ENCODE data around the gene DHRS12. TPM values are rescaled to one million over a fixed set of nuclear protein-coding genes. Genes with fewer than 3 reads are reported as not detected.

The DHRS12 gene
- polyA plus RNA-seq, 1 experiment = 5.6 TPM

GRCh38 chr13:51807041-51807440 lies 3.1 kb upstream of the DHRS12 start:
- H3K4me3 ChIP-seq (ENCODE audit: low read depth, low read length) = no peak overlapping the region
- no peaks in the 10 kb centered on the region for H3K36me3 ChIP-seq (ENCODE audit: control insufficient read depth, insufficient read depth, low read length)
- no peak for DNase-seq (ENCODE audit: low read depth)
- H3K27me3 ChIP-seq (ENCODE audit: control insufficient read depth, insufficient read depth, low read length) = no peaks in the 10 kb centered on the region
- POLR2A ChIA-PET = no interaction called here
- CTCF ChIA-PET = interaction anchor here (1.3 to 3.0 kb wide), 2 partner anchors 9 to 25 kb away, joined by 3 to 13 read pairs; no protein-coding TSS in a partner anchor
- TF ChIP-seq CTCF (IDR thresholded peaks at IDR 0.05; ENCODE audit: insufficient read depth, low read depth, low read length) = no peak

- no peak for DNase-seq (ENCODE audit: low read depth)
- CTCF ChIA-PET = interaction anchor here (1.3 to 3.0 kb wide), 2 partner anchors 9 to 26 kb away, joined by 3 to 13 read pairs; no protein-coding TSS in a partner anchor
- Histone ChIP-seq H3K4me3 (ENCODE audit: low read depth, low read length) (no peak overlapping the region), H3K27me3 (ENCODE audit: control insufficient read depth, insufficient read depth, low read length) (no peaks in the 10 kb centered on the region), H3K36me3 (ENCODE audit: control insufficient read depth, insufficient read depth, low read length) (no peaks in the 10 kb centered on the region)
- TF ChIP-seq CTCF (IDR thresholded peaks at IDR 0.05; ENCODE audit: insufficient read depth, low read depth, low read length) = no peak
- POLR2A ChIA-PET = no interaction called here
These were observed 2.6 kb upstream of the DHRS12 start for GRCh38 chr13:51806566-51806965.

GRCh38 chr13:51805925-51806324 lies 2.0 kb upstream of the DHRS12 start:
- CTCF ChIA-PET = interaction anchor here (0.9 to 3.0 kb wide), 2 partner anchors 8 to 10 kb away, joined by 4 to 13 read pairs; no protein-coding TSS in a partner anchor
- TF ChIP-seq CTCF (IDR thresholded peaks at IDR 0.05; ENCODE audit: insufficient read depth, low read depth, low read length) = no peak

GRCh38 chr13:51805313-51805712 lies 1.4 kb upstream of the DHRS12 start:
- ChIA-PET CTCF (interaction anchor here (0.9 to 3.0 kb wide), 2 partner anchors 9 to 11 kb away, joined by 4 to 13 read pairs; no protein-coding TSS in a partner anchor), POLR2A (no interaction called here)
- Histone ChIP-seq H3K27me3 (ENCODE audit: control insufficient read depth, insufficient read depth, low read length) (no peaks in the 10 kb centered on the region), H3K36me3 (ENCODE audit: control insufficient read depth, insufficient read depth, low read length) (no peaks in the 10 kb centered on the region), H3K4me3 (ENCODE audit: low read depth, low read length) (no peak overlapping the region)
- no peak for DNase-seq (ENCODE audit: low read depth)
- no peak for TF ChIP-seq CTCF (IDR thresholded peaks at IDR 0.05; ENCODE audit: insufficient read depth, low read depth, low read length)

More at GRCh38 chr13:51805925-51806324, 2.0 kb upstream of the DHRS12 start:
- no peaks in the 10 kb centered on the region for H3K27me3 ChIP-seq (ENCODE audit: control insufficient read depth, insufficient read depth, low read length)
- no peaks in the 10 kb centered on the region for H3K36me3 ChIP-seq (ENCODE audit: control insufficient read depth, insufficient read depth, low read length)
- no peak for DNase-seq (ENCODE audit: low read depth)
- POLR2A ChIA-PET = no interaction called here
- H3K4me3 ChIP-seq (ENCODE audit: low read depth, low read length) = no peak overlapping the region

GRCh38 chr13:51804295-51805172 lies 571 bp upstream of the DHRS12 start:
- H3K27me3 ChIP-seq (ENCODE audit: control insufficient read depth, insufficient read depth, low read length) = peaks cover 2% of the 10 kb centered on the region
- no peak for TF ChIP-seq CTCF (IDR thresholded peaks at IDR 0.05; ENCODE audit: insufficient read depth, low read depth, low read length)
- ChIA-PET CTCF (interaction anchor here (3.0 kb wide), 1 partner anchor 11 kb away, joined by 13 read pairs; no protein-coding TSS in a partner anchor), POLR2A (no interaction called here)
- H3K4me3 ChIP-seq (ENCODE audit: low read depth, low read length) = peak overlapping the region; percentile 84
- H3K36me3 ChIP-seq (ENCODE audit: control insufficient read depth, insufficient read depth, low read length) = no peaks in the 10 kb centered on the region
- DNase-seq (ENCODE audit: low read depth) = no peak

Data from BJ (cell line).